Stimulated activated CD4-positive, alpha-beta T cell treated with anti-CD3 and anti-CD28 coated beads, Interleukin-2, amount 100 ng/mL, for 24 hours (primary cell): ENCODE results near the gene LOC128125822.
A peak's percentile ranks its signal among the peaks of the same experiment; 100 is the strongest.
"Not testable (repeated sequence)": the region's sequence is repeated elsewhere in the genome, so short reads cannot be mapped to it uniquely, and the experiment has no call there.

Experiments
- DNase-seq, 2 donors: peaks; one replicate each; pipeline ENCODE4 v3.0.0-alpha.2; 2020

The LOC128125822 gene

DNA sequence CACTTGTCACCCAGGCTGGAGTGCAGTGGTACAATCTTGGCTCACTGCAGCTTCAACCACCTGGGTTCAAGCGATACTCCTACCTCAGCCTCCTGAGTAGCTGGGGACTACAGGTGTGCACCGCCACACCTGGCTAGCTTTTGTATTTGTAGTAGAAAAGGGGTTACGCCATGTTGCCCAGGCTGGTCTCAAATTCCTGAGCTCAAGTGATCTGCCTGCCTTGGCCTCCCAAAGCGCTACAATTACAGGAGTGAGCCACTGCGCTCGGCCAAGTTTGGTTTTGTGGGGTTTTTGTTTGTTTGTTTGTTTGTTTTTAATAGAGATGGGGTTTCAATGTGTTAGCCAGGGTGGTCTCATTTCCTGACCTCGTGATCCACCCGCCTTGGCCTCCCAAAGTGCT, 12.3 kb downstream of the LOC128125822 start:
- no peak for DNase-seq

DNA sequence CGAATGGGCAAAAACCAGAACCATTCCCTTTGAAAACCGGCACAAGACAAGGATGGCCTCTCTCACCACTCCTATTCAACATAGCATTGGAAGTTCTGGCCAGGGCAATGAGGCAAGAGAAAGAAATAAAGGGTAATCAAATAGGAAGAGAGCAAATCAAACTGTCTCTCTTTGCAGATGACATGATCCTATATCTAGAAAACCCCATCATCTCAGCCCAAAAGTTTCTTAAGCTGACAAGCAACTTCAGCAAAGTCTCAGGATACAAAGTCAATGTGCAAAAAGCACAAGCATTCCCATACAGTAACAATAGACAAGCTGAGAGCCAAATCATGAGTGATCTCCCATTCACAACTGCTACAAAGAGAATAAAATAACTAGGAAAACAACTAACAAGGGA, 13.4 kb downstream of the LOC128125822 start:
- not testable (repeated sequence) for DNase-seq

DNA sequence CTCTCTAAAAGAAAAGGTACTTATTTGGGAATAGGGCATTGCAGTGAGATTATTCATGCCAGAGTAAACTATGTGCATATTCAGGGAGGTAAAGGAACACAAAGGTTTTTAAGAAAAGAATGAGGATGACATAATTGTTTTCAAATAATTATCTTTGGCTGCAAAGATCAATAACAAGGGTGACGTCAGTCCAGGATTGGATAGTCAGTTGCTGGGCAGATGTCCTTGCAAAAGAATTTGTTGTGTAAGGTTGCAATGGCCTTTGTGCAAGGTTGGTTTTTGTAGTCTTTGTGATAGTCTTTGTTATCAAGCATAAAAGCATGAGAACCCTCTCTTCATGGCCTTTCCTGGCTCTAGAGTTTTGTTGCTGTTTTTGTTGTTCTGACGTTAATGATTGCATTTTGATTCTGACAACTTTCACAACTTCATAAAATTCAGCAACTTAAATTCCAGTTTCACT, 17.7 kb downstream of the LOC128125822 start:
- DNase-seq = no peak

DNA sequence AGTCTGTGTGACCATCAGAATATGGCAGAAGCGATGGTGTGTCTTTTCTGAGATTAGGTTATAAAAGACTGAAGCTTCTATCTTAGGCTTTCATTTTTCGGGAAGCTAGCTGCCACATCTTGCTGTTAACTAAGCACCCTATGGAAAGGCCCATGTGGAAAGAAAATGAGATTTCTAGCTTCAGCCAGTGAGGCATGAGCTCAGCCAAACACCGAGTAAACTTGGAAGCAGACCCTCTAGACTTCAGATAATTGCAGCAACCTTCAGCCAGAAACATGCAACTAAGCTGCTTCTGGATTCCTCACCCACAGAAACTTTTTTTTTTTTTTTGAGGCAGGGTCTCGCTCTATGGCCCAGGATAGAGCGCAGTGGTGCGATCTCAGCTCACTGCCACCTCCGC, 20.6 kb downstream of the LOC128125822 start:
- no peak for DNase-seq

DNA sequence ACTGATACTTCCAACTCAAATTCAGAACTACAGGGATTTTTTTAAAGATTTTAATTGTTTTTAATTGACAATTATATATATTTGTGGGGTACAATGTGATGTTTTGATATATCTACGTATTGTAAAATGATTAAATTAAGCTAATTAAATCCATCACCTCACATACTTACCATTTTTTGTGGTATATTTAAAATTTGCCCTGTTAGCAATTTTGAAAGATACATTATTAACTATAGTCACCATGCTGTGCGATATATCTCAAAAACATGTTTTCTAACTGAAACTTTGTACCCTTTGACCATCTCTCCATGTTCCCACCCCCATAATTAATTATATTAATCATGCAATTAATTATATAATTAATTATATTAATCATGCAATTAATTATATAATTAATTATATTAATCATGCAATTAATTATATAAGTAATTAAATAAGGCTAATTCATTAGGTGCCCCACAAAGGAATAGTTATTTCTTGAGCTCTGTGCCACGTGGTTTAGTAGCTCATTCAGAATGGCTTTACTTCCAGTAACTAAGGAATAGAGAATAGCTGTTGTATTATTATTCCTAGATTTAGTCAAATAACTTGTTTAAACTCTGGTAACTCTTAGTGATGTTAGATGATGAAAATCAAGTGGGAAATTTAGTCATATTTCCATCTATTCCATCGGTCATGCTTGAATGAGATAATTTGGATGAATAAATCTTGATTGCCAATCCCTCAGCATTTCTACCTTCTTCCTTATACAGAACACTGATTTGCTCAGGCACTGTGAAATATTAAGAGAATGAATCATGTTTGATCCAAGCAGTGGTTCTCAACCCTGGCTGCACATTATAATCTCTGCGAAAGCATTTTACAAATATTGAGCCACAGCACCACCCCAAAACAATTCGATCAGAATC, 25.1 kb downstream of the LOC128125822 start:
- no peak for DNase-seq

DNA sequence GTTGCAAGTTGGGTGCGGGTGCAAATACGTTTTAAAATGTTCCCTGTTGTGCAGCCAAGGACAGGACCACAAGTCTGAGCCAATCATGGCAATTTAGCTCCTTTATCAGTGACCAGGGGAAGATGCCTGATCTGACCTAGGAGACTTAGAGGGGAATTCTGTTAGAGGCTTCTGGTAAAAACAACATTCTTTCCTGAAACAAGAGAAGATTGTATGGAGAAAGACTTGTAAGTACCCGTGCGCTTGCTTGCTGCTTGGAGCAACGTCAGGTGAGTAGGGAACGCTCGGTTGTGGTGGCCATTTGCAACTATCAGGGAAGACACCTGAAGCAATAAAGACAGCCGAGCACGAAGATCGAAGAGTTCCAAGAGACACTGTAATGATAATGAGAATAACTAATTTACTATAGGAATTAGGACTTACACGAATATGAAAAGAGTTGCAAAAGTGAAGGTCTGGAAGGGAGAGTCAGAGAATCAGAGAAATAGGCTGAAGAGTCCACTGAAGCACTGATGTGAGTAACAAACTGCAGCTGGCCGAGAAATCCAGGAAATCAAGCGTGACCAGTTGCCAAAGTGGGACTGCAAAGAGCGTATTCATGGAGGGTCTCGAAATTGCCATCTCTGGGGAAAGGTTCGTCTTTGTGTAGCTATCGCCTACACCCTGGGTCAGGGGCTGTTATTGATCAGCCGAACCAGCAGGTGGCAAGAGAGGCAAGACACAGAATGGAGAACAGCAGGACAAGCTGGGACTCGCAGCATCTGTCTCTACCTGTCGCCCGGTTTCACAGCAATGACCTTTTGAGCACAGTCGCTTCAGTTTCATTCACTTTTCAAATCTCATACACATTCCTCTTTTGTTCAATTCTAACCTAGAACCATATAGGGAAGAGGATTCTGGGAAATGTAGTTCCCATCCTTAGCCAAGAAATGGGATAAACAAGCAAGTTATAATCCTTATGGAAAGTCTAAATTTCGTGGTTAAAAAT, 26.1 kb downstream of the LOC128125822 start:
- peak; percentile 70 to 74 for DNase-seq

DNA sequence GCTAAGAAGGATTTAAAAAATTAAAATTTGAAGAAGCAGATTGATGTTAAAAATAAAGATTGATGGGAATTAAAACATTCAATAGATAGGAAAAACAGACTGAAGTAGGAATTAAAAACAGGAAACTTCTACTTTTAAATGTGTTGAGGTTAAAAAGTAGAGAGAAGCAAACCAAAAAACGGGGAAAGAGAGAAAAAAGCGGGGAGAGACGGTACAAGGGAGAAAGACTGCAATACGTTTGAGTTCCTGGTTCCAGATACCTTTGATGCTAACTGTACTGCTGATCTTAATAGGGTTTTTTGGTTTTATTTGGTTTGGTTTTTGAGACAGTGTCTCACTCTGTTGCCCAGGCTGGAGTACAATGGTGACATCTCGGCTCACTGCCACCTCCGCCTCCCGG, 27.0 kb downstream of the LOC128125822 start:
- DNase-seq = no peak

DNA sequence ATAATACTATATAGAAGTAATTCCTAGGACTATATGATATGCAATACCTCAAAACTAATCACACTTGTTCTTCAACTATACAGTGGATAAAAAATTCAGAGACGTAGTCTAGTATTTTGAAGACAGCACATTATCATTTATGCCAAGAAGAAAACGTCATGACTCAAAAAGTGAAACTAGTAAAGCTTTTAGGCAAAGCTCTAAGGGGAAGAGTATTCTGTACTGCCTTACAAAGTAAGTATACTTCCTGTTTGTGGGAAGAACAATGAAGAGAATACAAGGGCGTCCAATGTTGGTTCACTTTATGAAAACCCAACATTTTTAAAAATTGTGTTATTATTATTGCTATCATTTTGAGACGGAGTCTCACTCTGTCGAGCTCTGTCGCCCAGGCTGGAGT, 27.9 kb downstream of the LOC128125822 start:
- DNase-seq = no peak

DNA sequence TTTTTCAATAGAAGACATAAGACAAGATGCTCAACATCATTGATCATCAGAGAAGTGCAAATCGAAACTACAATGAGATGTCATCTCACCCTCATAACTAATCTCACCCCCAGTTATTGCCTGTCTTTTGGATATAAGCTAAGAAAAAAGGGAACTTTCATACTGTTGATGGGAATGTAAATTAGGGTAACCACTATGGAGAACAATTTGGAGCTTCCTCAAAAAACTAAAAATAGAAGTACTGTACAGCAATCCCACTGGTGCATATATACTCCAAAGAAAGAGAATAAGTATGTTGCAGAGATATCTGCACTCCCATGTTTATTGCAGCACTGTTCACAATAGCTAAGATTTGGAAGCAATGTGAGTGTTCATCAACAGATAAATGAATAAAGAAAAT, 37.0 kb downstream of the LOC128125822 start:
- no peak for DNase-seq

DNA sequence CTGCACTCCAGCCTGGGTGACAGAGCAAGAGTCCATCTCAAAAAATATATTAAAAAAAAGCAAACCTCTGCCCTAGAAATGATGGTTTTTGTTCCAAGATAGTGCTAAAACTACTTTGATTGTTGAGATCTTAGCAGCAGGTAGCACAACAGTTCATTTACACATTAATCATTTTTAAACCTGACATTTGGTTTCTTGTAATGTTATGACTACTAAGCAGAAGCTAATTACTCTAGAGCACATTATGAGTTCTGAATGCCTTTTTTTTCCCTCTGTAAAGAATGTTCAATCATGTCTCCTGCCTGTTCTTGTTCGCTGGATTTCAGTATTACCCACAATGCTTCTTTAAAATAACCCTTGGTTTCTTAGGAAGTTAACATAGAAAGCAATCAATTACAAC, 38.7 kb downstream of the LOC128125822 start:
- DNase-seq = no peak

DNA sequence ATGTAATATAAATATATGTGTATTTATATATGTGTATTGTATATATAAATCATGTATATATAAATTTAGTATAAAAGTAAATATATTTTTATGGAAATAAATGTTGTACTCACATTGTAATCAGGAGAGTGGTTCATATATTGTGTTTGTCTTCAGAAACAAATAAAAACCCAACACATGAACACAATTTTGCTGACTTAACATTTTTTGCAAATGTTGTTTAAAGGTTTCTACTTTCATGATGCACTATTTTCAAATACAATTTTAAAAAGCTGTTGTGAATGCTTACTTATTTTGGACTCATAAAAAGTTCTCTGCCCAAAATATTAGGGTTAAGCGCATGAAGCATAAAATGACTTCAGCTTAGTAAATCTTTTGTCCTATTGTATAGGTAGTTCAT, 39.3 kb downstream of the LOC128125822 start:
- DNase-seq = no peak

DNA sequence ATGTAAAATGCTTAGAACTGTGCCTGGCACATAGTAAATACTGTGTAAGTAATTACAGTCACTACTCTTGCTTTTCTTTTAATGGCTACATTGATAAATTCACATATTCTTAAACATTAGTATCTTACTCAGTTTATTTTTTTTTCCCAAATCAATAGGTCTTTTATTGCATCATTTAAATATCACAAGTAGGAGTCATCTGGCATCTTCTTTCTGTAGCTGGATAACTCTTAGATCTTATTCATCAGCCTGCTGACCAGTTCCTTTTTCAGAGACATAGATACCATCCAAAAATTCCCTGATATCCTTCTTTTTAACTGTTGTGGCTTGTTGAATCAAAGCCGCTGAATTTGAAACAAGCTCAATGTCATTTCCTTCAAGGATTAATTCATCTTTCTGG, 43.3 kb downstream of the LOC128125822 start:
- no peak for DNase-seq
